ENCODE measurements around the gene SSX2IP.

The SSX2IP gene

GRCh38 chr1:84619383-84620102 lies 70.7 kb downstream of the SSX2IP start:
- no peak for TF ChIP-seq EP300 (IDR thresholded peaks at IDR 0.05; ENCODE audit: borderline replicate concordance)
- no peak for TF ChIP-seq TAF1 (IDR thresholded peaks at IDR 0.05; ENCODE audit: low read depth)
- no peak for TF ChIP-seq MAX (IDR thresholded peaks at IDR 0.05)
- no peak for TF ChIP-seq NFIC (IDR thresholded peaks at IDR 0.05)
- no peak for TF ChIP-seq YY1 (IDR thresholded peaks at IDR 0.05; ENCODE audit: low read depth)
- no peak for TF ChIP-seq TEAD4 (IDR thresholded peaks at IDR 0.05)
- TF ChIP-seq CREB1 (IDR thresholded peaks at IDR 0.05; ENCODE audit: low read depth): no peak

DNA sequence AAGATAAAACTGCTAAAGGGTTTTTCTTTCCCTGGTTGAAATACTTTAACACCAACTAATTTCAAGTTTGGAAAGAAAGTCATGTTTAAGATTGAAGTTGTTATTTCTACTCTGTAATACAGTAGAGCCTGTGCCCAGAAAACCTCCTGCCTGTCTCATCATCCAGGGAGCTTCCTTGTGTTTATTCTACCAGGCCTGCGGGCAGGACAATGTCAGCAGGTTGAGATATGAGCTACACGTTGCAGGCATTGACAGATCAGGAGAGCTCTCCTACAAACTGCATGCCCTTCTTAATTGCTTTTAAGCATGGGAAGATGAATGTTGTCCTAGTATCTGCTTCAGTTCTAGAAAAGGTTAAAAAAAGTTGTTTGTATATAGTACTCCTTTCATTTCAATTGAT lies 72.9 kb downstream of the SSX2IP start:
- TF ChIP-seq TCF12 (IDR thresholded peaks at IDR 0.05; ENCODE audit: low read depth): no peak
- TF ChIP-seq CEBPB (IDR thresholded peaks at IDR 0.05): no peak
- no peak for TF ChIP-seq RAD21 (IDR thresholded peaks at IDR 0.05; ENCODE audit: low read depth)

DNA sequence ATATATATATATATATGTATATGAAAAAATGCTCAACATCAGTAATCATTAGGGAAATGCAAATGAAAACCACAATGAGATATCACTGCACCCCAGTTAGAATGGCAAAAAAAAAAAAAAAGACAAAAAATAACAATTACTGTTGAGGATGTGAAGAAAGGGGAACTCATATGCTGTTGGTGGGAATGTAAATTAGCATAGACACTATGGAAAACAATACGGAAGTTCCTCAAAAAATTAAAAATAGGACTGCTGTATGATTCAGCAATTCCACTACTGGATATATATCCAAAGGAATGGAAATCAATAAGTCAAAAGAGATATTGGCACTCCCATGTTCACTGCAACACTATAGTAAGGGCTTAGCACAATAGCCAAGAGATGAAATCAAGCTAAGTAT lies 74.5 kb downstream of the SSX2IP start:
- TF ChIP-seq EP300 (IDR thresholded peaks at IDR 0.05; ENCODE audit: borderline replicate concordance): no peak
- no peak for TF ChIP-seq TCF12 (IDR thresholded peaks at IDR 0.05; ENCODE audit: low read depth)
- TF ChIP-seq, protein P1, sequence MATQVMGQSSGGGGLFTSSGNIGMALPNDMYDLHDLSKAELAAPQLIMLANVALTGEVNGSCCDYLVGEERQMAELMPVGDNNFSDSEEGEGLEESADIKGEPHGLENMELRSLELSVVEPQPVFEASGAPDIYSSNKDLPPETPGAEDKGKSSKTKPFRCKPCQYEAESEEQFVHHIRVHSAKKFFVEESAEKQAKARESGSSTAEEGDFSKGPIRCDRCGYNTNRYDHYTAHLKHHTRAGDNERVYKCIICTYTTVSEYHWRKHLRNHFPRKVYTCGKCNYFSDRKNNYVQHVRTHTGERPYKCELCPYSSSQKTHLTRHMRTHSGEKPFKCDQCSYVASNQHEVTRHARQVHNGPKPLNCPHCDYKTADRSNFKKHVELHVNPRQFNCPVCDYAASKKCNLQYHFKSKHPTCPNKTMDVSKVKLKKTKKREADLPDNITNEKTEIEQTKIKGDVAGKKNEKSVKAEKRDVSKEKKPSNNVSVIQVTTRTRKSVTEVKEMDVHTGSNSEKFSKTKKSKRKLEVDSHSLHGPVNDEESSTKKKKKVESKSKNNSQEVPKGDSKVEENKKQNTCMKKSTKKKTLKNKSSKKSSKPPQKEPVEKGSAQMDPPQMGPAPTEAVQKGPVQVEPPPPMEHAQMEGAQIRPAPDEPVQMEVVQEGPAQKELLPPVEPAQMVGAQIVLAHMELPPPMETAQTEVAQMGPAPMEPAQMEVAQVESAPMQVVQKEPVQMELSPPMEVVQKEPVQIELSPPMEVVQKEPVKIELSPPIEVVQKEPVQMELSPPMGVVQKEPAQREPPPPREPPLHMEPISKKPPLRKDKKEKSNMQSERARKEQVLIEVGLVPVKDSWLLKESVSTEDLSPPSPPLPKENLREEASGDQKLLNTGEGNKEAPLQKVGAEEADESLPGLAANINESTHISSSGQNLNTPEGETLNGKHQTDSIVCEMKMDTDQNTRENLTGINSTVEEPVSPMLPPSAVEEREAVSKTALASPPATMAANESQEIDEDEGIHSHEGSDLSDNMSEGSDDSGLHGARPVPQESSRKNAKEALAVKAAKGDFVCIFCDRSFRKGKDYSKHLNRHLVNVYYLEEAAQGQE (IDR thresholded peaks at IDR 0.05; ENCODE audit: low read depth): no peak
- no peak for TF ChIP-seq CEBPB (IDR thresholded peaks at IDR 0.05)
- no peak for TF ChIP-seq CREB1 (IDR thresholded peaks at IDR 0.05; ENCODE audit: low read depth)
- TF ChIP-seq USF1 (IDR thresholded peaks at IDR 0.05): no peak
- TF ChIP-seq TEAD4 (IDR thresholded peaks at IDR 0.05): no peak
- TF ChIP-seq MAX (IDR thresholded peaks at IDR 0.05): no peak
- TF ChIP-seq YY1 (IDR thresholded peaks at IDR 0.05; ENCODE audit: low read depth): no peak
- no peak for TF ChIP-seq NFIC (IDR thresholded peaks at IDR 0.05)
- TF ChIP-seq FOXM1 (IDR thresholded peaks at IDR 0.05; ENCODE audit: borderline replicate concordance, low read depth): no peak
- TF ChIP-seq RAD21 (IDR thresholded peaks at IDR 0.05; ENCODE audit: low read depth): no peak
- no peak for TF ChIP-seq TAF1 (IDR thresholded peaks at IDR 0.05; ENCODE audit: low read depth)
- no peak for TF ChIP-seq ZBTB7A (IDR thresholded peaks at IDR 0.05; ENCODE audit: low read depth)
- no peak for TF ChIP-seq EGR1 (IDR thresholded peaks at IDR 0.05)

- TF ChIP-seq YY1 (IDR thresholded peaks at IDR 0.05; ENCODE audit: low read depth) (no peak), FOXM1 (IDR thresholded peaks at IDR 0.05; ENCODE audit: borderline replicate concordance, low read depth) (no peak), NFIC (IDR thresholded peaks at IDR 0.05) (no peak), USF1 (IDR thresholded peaks at IDR 0.05) (no peak), TAF1 (IDR thresholded peaks at IDR 0.05; ENCODE audit: low read depth) (no peak)
Observed at GRCh38 chr1:84613887-84614286, 76.4 kb downstream of the SSX2IP start.

DNA sequence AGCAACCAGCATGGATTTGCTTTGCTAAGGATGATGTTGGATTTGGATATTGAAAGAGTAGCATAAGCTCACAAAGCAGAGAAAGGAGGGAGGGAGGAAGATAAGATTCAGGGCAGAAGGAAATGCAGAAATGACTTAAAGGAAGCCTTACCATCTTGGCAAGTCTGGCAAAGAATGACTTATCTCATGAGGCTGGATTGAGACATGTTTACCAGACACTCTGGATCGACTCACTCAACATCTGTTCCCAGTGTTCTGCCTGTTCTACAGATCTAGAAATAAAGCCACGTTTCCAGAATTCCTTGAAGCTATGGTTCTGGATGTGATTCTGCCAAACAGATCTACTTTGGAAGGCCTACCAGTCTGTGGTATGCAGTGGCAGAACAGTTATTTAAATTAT lies 77.2 kb downstream of the SSX2IP start:
- no peak for TF ChIP-seq MAX (IDR thresholded peaks at IDR 0.05)
- no peak for TF ChIP-seq RAD21 (IDR thresholded peaks at IDR 0.05; ENCODE audit: low read depth)
- no peak for TF ChIP-seq CREB1 (IDR thresholded peaks at IDR 0.05; ENCODE audit: low read depth)

DNA sequence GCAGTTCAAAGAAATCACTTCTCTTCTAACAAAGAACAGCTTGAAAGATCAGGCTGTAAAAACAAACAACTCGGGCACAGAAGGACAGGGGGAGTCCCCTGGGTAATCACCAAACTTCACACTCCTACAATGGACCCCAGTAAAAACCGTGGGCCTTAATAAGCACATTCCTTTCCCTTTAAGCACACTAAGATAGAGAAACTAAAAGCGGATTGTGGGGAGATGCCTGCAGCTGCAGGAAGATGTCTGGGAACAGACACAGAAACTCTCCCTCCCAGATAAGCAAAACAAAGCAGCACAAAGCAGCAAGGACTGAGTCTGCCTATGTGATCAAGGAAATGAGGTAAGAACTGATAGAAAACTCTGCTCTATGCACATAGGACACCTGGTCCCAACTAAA lies 78.5 kb downstream of the SSX2IP start:
- no peak for TF ChIP-seq FOXM1 (IDR thresholded peaks at IDR 0.05; ENCODE audit: borderline replicate concordance, low read depth)
- TF ChIP-seq CEBPB (IDR thresholded peaks at IDR 0.05): no peak
- no peak for TF ChIP-seq TAF1 (IDR thresholded peaks at IDR 0.05; ENCODE audit: low read depth)
- no peak for TF ChIP-seq YY1 (IDR thresholded peaks at IDR 0.05; ENCODE audit: low read depth)
- TF ChIP-seq ZBTB7A (IDR thresholded peaks at IDR 0.05; ENCODE audit: low read depth): no peak
- no peak for TF ChIP-seq USF1 (IDR thresholded peaks at IDR 0.05)
- no peak for TF ChIP-seq EP300 (IDR thresholded peaks at IDR 0.05; ENCODE audit: borderline replicate concordance)
- no peak for TF ChIP-seq NFIC (IDR thresholded peaks at IDR 0.05)
- TF ChIP-seq EGR1 (IDR thresholded peaks at IDR 0.05): no peak
- TF ChIP-seq, protein P1 (IDR thresholded peaks at IDR 0.05; ENCODE audit: low read depth): no peak
- no peak for TF ChIP-seq TEAD4 (IDR thresholded peaks at IDR 0.05)
- TF ChIP-seq CREB1 (IDR thresholded peaks at IDR 0.05; ENCODE audit: low read depth): no peak

Data from Ishikawa (cell line).